ENCODE results near the gene FKBP2. TPM values are rescaled to one million over a fixed set of nuclear protein-coding genes. Genes with fewer than 3 reads are reported as not detected.

FKBP2 gene
- total RNA-seq, 1 donor from 2014 or later: 54.7 TPM

DNA sequence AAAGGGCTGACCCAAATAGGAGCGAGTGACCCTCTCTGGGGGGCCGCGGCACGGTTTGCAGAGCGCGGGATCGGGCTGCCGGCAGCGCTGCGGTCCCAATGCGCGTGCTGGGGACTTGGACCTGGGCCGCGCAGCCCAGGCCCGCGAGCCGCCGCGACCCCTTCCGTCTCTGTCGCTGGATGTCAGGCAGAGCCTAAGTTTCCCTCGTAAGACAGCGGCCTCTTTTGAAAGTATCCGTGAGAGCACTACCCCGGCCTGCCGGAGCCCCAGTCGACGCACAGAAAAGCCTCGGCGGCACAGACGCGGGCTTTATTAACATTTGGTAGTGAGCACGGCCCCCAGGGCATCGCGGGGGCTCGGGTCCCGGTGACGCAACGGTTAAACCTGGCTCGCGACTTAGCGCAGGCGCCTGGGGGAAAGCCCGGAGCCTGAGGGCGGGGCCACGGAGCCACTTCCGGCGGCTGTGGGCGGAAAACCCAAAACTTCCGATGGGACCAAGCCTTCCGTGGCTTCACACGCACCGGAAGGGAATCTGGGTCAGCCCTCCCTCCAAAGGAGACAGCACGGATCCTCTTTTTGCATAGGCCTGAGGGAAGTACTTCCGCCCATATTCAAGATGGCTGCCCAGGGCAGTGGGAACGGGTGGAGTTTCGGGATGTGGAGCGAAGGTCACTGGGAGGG, 28.8 kb downstream of the FKBP2 start:
- no peaks in the 10 kb centered on the region for H3K36me3 Mint-ChIP-seq (ENCODE audit: unreplicated experiment)
- peak overlapping the region; percentile 96 for H3K4me3 Mint-ChIP-seq (ENCODE audit: unreplicated experiment)
- peaks cover 22% of the 10 kb centered on the region for H3K4me1 Mint-ChIP-seq (ENCODE audit: unreplicated experiment)
- TF ChIP-seq, protein P1, sequence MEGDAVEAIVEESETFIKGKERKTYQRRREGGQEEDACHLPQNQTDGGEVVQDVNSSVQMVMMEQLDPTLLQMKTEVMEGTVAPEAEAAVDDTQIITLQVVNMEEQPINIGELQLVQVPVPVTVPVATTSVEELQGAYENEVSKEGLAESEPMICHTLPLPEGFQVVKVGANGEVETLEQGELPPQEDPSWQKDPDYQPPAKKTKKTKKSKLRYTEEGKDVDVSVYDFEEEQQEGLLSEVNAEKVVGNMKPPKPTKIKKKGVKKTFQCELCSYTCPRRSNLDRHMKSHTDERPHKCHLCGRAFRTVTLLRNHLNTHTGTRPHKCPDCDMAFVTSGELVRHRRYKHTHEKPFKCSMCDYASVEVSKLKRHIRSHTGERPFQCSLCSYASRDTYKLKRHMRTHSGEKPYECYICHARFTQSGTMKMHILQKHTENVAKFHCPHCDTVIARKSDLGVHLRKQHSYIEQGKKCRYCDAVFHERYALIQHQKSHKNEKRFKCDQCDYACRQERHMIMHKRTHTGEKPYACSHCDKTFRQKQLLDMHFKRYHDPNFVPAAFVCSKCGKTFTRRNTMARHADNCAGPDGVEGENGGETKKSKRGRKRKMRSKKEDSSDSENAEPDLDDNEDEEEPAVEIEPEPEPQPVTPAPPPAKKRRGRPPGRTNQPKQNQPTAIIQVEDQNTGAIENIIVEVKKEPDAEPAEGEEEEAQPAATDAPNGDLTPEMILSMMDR (IDR thresholded peaks at IDR 0.05): peak; percentile 36
- peak overlapping the region; percentile 99 for H3K27ac Mint-ChIP-seq (ENCODE audit: unreplicated experiment)
- peak; percentile 99 for DNase-seq (ENCODE audit: extremely low spot score, unreplicated experiment)
- H3K27me3 Mint-ChIP-seq (ENCODE audit: unreplicated experiment): no peaks in the 10 kb centered on the region
- no peaks in the 10 kb centered on the region for H3K9me3 Mint-ChIP-seq (ENCODE audit: unreplicated experiment)

DNA sequence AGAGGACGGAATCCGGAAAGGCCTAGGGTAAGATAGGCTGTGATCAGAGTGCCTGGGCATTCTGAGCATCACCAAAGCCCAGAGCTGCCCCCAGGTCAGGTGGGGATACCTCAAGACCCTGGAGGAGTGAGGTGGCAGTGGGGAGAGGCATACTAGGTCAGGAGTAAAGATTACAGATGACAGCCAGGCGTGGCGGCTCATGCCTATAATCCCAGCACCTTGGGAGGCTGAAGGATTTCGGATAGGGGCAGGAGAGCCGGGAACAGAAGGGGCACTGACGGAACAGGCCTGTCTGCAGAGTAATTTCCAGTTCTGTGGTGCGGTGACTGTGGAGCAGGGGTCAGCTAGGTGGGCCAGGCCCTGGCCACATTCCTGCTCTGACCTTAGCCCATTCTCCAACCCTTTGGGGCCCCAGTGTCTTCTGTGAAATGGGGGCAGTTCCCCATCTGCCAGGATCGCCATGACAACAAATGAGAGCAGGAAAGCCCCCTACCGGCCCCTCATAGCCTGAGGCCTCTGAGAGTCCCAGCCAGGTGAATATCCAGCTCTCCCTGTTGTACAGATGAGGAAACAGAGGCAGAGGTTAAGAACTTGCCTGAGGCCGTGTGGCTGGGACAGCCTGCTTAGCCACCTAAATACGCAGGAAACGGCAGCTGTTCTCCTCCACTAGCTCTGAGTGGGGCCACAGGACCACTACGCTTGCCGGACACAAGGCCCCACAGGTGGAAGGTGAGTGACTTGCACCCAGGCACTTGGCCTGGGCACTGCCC, 34.3 kb downstream of the FKBP2 start:
- Mint-ChIP-seq H3K4me1 (ENCODE audit: unreplicated experiment) (peaks cover 21% of the 10 kb centered on the region), H3K4me3 (ENCODE audit: unreplicated experiment) (no peak overlapping the region), H3K9me3 (ENCODE audit: unreplicated experiment) (no peaks in the 10 kb centered on the region), H3K27me3 (ENCODE audit: unreplicated experiment) (no peaks in the 10 kb centered on the region), H3K36me3 (ENCODE audit: unreplicated experiment) (peaks cover 8% of the 10 kb centered on the region), H3K27ac (ENCODE audit: unreplicated experiment) (peak overlapping the region; percentile 54)
- TF ChIP-seq, protein P1 (IDR thresholded peaks at IDR 0.05): no peak
- DNase-seq (ENCODE audit: extremely low spot score, unreplicated experiment): no peak

DNA sequence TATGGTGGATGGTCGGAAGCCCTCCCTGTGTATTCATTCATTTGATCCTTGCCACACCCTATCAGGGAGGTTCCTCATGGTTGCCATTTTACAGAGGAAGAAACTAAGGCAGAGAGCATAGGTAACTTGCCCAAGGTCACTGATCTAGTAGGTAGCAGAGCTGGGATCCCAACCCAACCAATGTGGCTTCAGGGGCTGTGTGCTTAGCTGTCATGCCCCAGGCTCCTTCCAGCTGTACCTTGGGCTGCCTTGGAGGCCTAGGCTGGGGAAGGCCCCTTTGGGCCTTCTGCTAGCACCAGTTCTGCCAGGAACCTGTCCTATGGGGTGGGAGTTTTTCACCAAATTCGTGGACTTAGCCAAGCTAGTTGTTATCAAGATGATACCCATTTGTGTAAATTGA, 34.9 kb downstream of the FKBP2 start:
- TF ChIP-seq, protein P1 (IDR thresholded peaks at IDR 0.05): no peak

DNA sequence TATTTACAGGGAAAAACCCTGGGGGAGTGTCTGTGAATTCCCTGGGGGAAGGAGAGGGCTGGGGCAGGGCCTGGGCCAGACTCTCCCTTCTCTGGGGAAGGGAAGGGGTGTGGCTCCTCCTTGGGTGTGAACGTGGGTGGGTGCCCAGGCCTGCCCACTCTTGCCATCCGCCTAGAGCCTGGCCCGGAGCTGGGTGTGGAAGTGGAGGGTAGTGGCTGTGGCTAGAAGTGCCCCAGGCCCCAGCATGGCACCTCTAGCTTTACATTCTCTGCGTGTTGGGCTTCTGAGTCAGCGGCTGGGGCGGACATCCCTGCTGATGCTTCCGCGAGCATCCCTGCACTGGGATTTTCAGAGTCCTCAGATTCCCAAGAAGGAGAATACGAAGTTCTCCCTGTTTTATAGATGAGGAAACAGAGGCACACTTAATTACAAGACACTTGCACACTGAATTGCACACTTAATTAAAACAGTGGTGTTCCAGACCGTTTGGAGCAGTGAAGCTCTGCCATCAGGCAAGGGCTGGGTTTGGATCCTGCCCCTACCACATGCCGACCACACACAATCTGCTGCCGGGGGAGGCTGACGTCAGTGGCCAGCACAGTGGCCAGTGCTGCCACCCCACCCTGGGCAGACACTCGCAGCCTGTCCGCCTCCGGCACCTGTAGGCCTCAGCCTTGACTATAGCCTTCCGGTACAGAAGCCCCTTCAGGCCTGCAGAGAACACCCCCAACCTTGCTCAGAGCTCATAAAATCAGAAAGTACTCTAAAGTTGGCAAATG, 35.9 kb downstream of the FKBP2 start:
- Mint-ChIP-seq H3K4me3 (ENCODE audit: unreplicated experiment) (no peak overlapping the region), H3K27me3 (ENCODE audit: unreplicated experiment) (no peaks in the 10 kb centered on the region), H3K9me3 (ENCODE audit: unreplicated experiment) (no peaks in the 10 kb centered on the region), H3K4me1 (ENCODE audit: unreplicated experiment) (peaks cover 19% of the 10 kb centered on the region), H3K27ac (ENCODE audit: unreplicated experiment) (peak overlapping the region; percentile 87), H3K36me3 (ENCODE audit: unreplicated experiment) (peaks cover 11% of the 10 kb centered on the region)
- TF ChIP-seq, protein P1 (IDR thresholded peaks at IDR 0.05): no peak
- DNase-seq (ENCODE audit: extremely low spot score, unreplicated experiment): peak; percentile 91

More for the DNA sequence above, 34.9 kb downstream of the FKBP2 start:
- H3K4me1 Mint-ChIP-seq (ENCODE audit: unreplicated experiment): peaks cover 21% of the 10 kb centered on the region
- DNase-seq (ENCODE audit: extremely low spot score, unreplicated experiment): no peak
- H3K27ac Mint-ChIP-seq (ENCODE audit: unreplicated experiment): peak overlapping the region; percentile 54
- H3K9me3 Mint-ChIP-seq (ENCODE audit: unreplicated experiment): no peaks in the 10 kb centered on the region
- H3K4me3 Mint-ChIP-seq (ENCODE audit: unreplicated experiment): no peak overlapping the region
- peaks cover 8% of the 10 kb centered on the region for H3K36me3 Mint-ChIP-seq (ENCODE audit: unreplicated experiment)
- no peaks in the 10 kb centered on the region for H3K27me3 Mint-ChIP-seq (ENCODE audit: unreplicated experiment)

Measured in osteocyte (in vitro differentiated cells).